ENCODE measurements around the gene CNTN4.

- TF ChIP-seq CTCF (IDR thresholded peaks at IDR 0.05; ENCODE audit: extremely low read depth in 1 of 2, insufficient read depth in 1 of 2, low read depth in 1 of 2, low read length in 2 of 2) (no peak), POLR2A (IDR thresholded peaks at IDR 0.05; ENCODE audit: low read depth, low read length) (no peak), JUN (IDR thresholded peaks at IDR 0.05; ENCODE audit: borderline replicate concordance, insufficient read depth, insufficient read length, low read depth) (no peak), MYC (IDR thresholded peaks at IDR 0.05; ENCODE audit: low read depth, low read length) (no peak)
Observed at GRCh38 chr3:2735392-2735894, 636.8 kb downstream of the CNTN4 start.

All from endothelial cell of umbilical vein (primary cell).